Smooth muscle cell (in vitro differentiated cells): ENCODE measurements around the gene KDSR. TPM values are rescaled to one million over a fixed set of nuclear protein-coding genes. Genes with fewer than 3 reads are reported as not detected.

Experiments
- DNase-seq: peaks from one replicate; lab custom pipeline; 2025; ENCODE audit not compliant: unreplicated experiment; lab: John Stamatoyannopoulos, UW
- H2AFZ ChIP-seq: fragments of 200-600 bp; sonication (generic); 2 replicates; pipeline ENCODE4 v1.6.0; 2016; ENCODE audit warnings: antibody characterized with exemption, low read depth, mild to moderate bottlenecking
- H3F3A ChIP-seq: fragments of 200-600 bp; sonication (generic); 2 replicates; pipeline ENCODE4 v1.6.0; 2017; ENCODE audit warnings: antibody characterized with exemption, low read depth
- H3K27ac ChIP-seq: fragments of 200-600 bp; sonication (generic); 2 replicates; pipeline ENCODE4 v1.5.1; 2016; ENCODE audit warnings: low read depth, mild to moderate bottlenecking
- H3K27me3 ChIP-seq: fragments of 200-600 bp; sonication (generic); 2 replicates; pipeline ENCODE4 v1.6.1; 2016; ENCODE audit warnings: low read depth, mild to moderate bottlenecking
- H3K36me3 ChIP-seq: fragments of 200-600 bp; sonication (generic); 2 replicates; pipeline ENCODE4 v1.5.1; 2016; ENCODE audit warnings: low read depth
- H3K4me1 ChIP-seq: fragments of 200-600 bp; sonication (generic); 2 replicates; pipeline ENCODE4 v1.5.1; 2016; ENCODE audit warnings: low read depth
- H3K4me2 ChIP-seq: fragments of 200-600 bp; sonication (generic); 2 replicates; pipeline ENCODE4 v1.6.0; 2016; ENCODE audit warnings: mild to moderate bottlenecking
- H3K4me3 ChIP-seq: fragments of 200-600 bp; sonication (generic); 2 replicates; pipeline ENCODE4 v1.5.1; 2016; ENCODE audit warnings: mild to moderate bottlenecking
- H3K79me2 ChIP-seq: fragments of 200-600 bp; sonication (generic); 2 replicates; pipeline ENCODE4 v1.6.0; 2016; ENCODE audit warnings: low read depth, mild to moderate bottlenecking
- H3K9ac ChIP-seq: fragments of 200-600 bp; sonication (generic); 2 replicates; pipeline ENCODE4 v1.6.0; 2016; ENCODE audit warnings: low read depth
- H3K9me3 ChIP-seq: fragments of 200-600 bp; sonication (generic); replicated peaks from 2 replicates; pipeline ENCODE4 v1.5.1; 2016; ENCODE audit warnings: low read depth
- H4K20me1 ChIP-seq: fragments of 200-600 bp; sonication (generic); 2 replicates; pipeline ENCODE4 v1.6.0; 2016; ENCODE audit warnings: low read depth
- WGBS: methylation state at CpG from one replicate; pipeline ENCODE4 v1.1.7; 2016; ENCODE audit warnings: low lambda C conversion rate; 5-methylcytosine and 5-hydroxymethylcytosine counted together
- polyA plus RNA-seq: library from polyadenylated mRNA; unstranded; fragments of >200 nt; fragmentation: Nextera tagmentation; extraction: Ambion mirVana; gene quantifications from 2 replicates; pipeline ENCODE4 v1.2.1, GENCODE V29; 2016
- total RNA-seq: library from RNA; depleted of rRNA; stranded (reverse); fragments of >200 nt; gene quantifications from 2 replicates; pipeline ENCODE4 v1.2.3, GENCODE V29; 2014
- TF ChIP-seq, protein P1 (sequence below): fragments of 200-600 bp; sonication (generic); IDR thresholded peaks from 2 replicates; pipeline ENCODE4 v1.5.1; 2017; ENCODE audit warnings: borderline replicate concordance, mild to moderate bottlenecking, antibody characterized with exemption; ENCODE audit not compliant: insufficient read depth, poor library complexity, severe bottlenecking

KDSR gene
- total and polyA plus RNA-seq, 2 experiments from 2014 or later, result 34.5 to 47.4 TPM

DNA sequence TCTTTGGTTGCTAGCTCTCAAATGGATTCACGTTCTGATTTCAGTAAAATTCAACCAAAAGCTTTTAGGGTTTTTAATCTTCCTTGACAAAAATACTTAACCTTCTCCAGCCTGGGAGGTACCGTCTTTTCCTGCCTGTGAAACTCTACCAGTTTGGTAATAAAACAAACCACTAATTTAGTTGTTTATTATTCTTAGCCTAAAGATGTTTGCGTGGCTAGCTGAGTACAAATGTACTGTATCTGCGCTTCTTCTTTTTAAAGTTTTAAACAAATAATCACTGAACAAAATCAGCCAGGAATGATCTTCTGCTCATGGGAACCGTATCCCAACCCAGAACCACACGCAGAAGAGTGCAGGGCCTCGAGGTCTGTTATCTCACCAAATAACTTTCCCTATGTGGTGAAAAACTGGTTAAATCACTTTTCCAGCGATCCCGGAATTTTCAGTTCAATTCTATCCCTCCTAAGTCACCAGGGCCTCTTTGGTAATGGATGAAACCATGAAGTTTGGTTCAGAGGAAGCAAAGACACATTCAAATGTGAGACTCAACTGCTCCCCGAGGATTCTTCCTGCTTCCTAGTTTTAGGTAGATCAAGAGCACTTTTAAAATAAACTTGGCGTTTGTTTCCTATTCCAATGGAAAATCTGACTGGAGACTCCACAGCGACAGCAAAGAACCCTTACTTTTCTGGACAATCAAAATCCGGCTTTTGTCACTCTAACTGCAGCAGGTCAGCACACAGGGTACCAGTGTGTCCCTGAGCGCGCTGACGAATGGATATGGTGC is 83.5 kb downstream of the KDSR start:
- Histone ChIP-seq H3K36me3 (no peaks in the 10 kb centered on the region), H4K20me1 (no peaks in the 10 kb centered on the region), H3K4me1 (no peaks in the 10 kb centered on the region), H3F3A (no peaks in the 10 kb centered on the region), H2AFZ (no peak overlapping the region), H3K4me3 (no peak overlapping the region), H3K79me2 (no peaks in the 10 kb centered on the region), H3K27me3 (no peaks in the 10 kb centered on the region), H3K27ac (no peak overlapping the region), H3K9ac (no peak overlapping the region), H3K9me3 (no peaks in the 10 kb centered on the region), H3K4me2 (no peak overlapping the region)
- DNase-seq, result no peak
- 78% methylated on average over 16 of the region's 16 CpGs for WGBS
- TF ChIP-seq, protein P1, sequence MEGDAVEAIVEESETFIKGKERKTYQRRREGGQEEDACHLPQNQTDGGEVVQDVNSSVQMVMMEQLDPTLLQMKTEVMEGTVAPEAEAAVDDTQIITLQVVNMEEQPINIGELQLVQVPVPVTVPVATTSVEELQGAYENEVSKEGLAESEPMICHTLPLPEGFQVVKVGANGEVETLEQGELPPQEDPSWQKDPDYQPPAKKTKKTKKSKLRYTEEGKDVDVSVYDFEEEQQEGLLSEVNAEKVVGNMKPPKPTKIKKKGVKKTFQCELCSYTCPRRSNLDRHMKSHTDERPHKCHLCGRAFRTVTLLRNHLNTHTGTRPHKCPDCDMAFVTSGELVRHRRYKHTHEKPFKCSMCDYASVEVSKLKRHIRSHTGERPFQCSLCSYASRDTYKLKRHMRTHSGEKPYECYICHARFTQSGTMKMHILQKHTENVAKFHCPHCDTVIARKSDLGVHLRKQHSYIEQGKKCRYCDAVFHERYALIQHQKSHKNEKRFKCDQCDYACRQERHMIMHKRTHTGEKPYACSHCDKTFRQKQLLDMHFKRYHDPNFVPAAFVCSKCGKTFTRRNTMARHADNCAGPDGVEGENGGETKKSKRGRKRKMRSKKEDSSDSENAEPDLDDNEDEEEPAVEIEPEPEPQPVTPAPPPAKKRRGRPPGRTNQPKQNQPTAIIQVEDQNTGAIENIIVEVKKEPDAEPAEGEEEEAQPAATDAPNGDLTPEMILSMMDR, result no peak

DNA sequence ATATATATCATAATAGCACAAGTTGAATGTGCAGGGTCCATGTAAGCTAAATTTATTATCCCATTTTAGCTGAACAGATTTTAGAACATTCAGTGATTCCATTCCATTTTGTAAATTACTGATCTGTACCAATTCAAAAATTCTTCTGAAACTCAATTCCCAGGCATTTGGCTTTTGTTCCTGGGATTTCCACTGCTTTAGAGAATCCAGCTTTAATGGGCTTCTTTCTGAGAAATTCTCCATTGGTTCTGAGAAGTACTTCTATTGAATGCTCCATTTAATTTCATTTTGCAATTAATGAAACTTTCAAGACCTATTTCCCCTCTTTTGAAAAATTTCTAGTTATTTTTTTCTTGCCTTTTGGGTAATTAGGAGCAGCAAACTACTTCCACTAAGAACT is 84.2 kb downstream of the KDSR start:
- Histone ChIP-seq H3K4me3 (no peak overlapping the region), H3K9ac (no peak overlapping the region), H3K36me3 (no peaks in the 10 kb centered on the region), H3K4me2 (no peak overlapping the region), H3K79me2 (no peaks in the 10 kb centered on the region), H4K20me1 (no peaks in the 10 kb centered on the region), H3K4me1 (no peaks in the 10 kb centered on the region), H3K27me3 (no peaks in the 10 kb centered on the region), H3F3A (no peaks in the 10 kb centered on the region), H3K9me3 (no peaks in the 10 kb centered on the region), H2AFZ (no peak overlapping the region), H3K27ac (no peak overlapping the region)
- no peak for DNase-seq
- TF ChIP-seq, protein P1, result no peak

Other genes starting within 250 kb of the KDSR start
- gene BCL2, start 47.4 kb downstream of the KDSR start, total RNA-seq, result 0.85 and 0.94 TPM in 2 replicates
- gene BCL2, start 47.4 kb downstream of the KDSR start, polyA plus RNA-seq, result 0.50 TPM in 1 of 2 replicates, not detected in the other
- gene VPS4B, start 55.3 kb upstream of the KDSR start, total RNA-seq, result 37.4 and 41.5 TPM in 2 replicates
- gene VPS4B, start 55.3 kb upstream of the KDSR start, polyA plus RNA-seq, result 21.3 and 32.9 TPM in 2 replicates
- 26.8 and 32.5 TPM in 2 replicates for gene SERPINB5, start 109.8 kb upstream of the KDSR start, total RNA-seq
- gene SERPINB5, start 109.8 kb upstream of the KDSR start, polyA plus RNA-seq, result 7.6 and 18.3 TPM in 2 replicates
- gene SERPINB12, start 175.2 kb upstream of the KDSR start, total RNA-seq, result 16.4 and 17.0 TPM in 2 replicates
- gene SERPINB12, start 175.2 kb upstream of the KDSR start, polyA plus RNA-seq, result 0.27 and 1.3 TPM in 2 replicates
- 103 and 107 TPM in 2 replicates for gene SERPINB13, start 220.1 kb upstream of the KDSR start, total RNA-seq
- 12.5 and 18.6 TPM in 2 replicates for gene SERPINB13, start 220.1 kb upstream of the KDSR start, polyA plus RNA-seq